ENCODE data around the gene SYT9.
A peak's percentile ranks its signal among the peaks of the same experiment; 100 is the strongest.

The SYT9 gene

GRCh38 chr11:7501894-7502293 lies 250.2 kb downstream of the SYT9 start:
- H3K4ac ChIP-seq (ENCODE audit: low read depth, low read length) = no peak overlapping the region
- no peak overlapping the region for H4K12ac ChIP-seq (ENCODE audit: low read depth, low read length)
- H3K9me3 ChIP-seq (ENCODE audit: insufficient read depth, low read depth, low read length) = no peaks in the 10 kb centered on the region
- no peak overlapping the region for H2BK120ac ChIP-seq (ENCODE audit: insufficient read depth, low read length, poor library complexity)
- peaks cover 6 to 12% of the 10 kb centered on the region in 2 experiments for H3K4me1 ChIP-seq (ENCODE audit: control insufficient read depth in 1 of 2, insufficient read depth in 2 of 2, low read length in 2 of 2)
- H2AFZ ChIP-seq (ENCODE audit: insufficient read depth, low read length, poor library complexity) = no peak overlapping the region
- no peak overlapping the region for H2BK5ac ChIP-seq (ENCODE audit: low read depth, low read length, poor library complexity)
- no peak overlapping the region for H4K91ac ChIP-seq (ENCODE audit: low read depth, low read length)
- H2AK5ac ChIP-seq (ENCODE audit: low read length) = no peak overlapping the region
- no peaks in the 10 kb centered on the region for H3K27me3 ChIP-seq (ENCODE audit: insufficient read depth, low read length)
- no peaks in the 10 kb centered on the region for H3K79me2 ChIP-seq (ENCODE audit: control insufficient read depth, insufficient read depth, low read length, poor library complexity)
- H2BK12ac ChIP-seq (ENCODE audit: low read length) = no peak overlapping the region
- no peak for DNase-seq
- peaks cover 4% of the 10 kb centered on the region for H3K79me1 ChIP-seq (ENCODE audit: low read length)
- no peak overlapping the region for H4K8ac ChIP-seq (ENCODE audit: low read depth, low read length)
- no peak overlapping the region for H3K27ac ChIP-seq (ENCODE audit: low read depth, low read length)
- H3K14ac ChIP-seq (ENCODE audit: low read length) = no peak overlapping the region
- no peak overlapping the region for H3K23ac ChIP-seq (ENCODE audit: low read length)
- H3K36me3 ChIP-seq (ENCODE audit: control insufficient read depth in 1 of 2, insufficient read depth in 2 of 2, low read length in 2 of 2) = no peaks in the 10 kb centered on the region
- H3K4me3 ChIP-seq (ENCODE audit: low read depth, low read length) = no peak overlapping the region
- H3K18ac ChIP-seq (ENCODE audit: low read length) = no peak overlapping the region
- no peak overlapping the region for H3K9ac ChIP-seq (ENCODE audit: low read length)
- no peak overlapping the region for H3K4me2 ChIP-seq (ENCODE audit: low read length)
- whole genome bisulfite sequencing (ENCODE audit: extremely low coverage, insufficient coverage, insufficient read length) = no CpG with 5 or more reads among the region's 4 CpGs

GRCh38 chr11:7506243-7506642 lies 254.5 kb downstream of the SYT9 start:
- no peak overlapping the region for H4K12ac ChIP-seq (ENCODE audit: low read depth, low read length)
- no peak for DNase-seq
- no peaks in the 10 kb centered on the region for H3K36me3 ChIP-seq (ENCODE audit: control insufficient read depth in 1 of 2, insufficient read depth in 2 of 2, low read length in 2 of 2)
- H3K4ac ChIP-seq (ENCODE audit: low read depth, low read length) = no peak overlapping the region
- H3K18ac ChIP-seq (ENCODE audit: low read length) = no peak overlapping the region
- H2BK5ac ChIP-seq (ENCODE audit: low read depth, low read length, poor library complexity) = no peak overlapping the region
- H2BK120ac ChIP-seq (ENCODE audit: insufficient read depth, low read length, poor library complexity) = no peak overlapping the region
- no peak overlapping the region for H3K14ac ChIP-seq (ENCODE audit: low read length)
- H3K4me2 ChIP-seq (ENCODE audit: low read length) = no peak overlapping the region
- H3K9ac ChIP-seq (ENCODE audit: low read length) = peak overlapping the region; percentile 54
- H3K79me2 ChIP-seq (ENCODE audit: control insufficient read depth, insufficient read depth, low read length, poor library complexity) = no peaks in the 10 kb centered on the region
- H3K4me1 ChIP-seq (ENCODE audit: control insufficient read depth in 1 of 2, insufficient read depth in 2 of 2, low read length in 2 of 2) = peaks cover 7 to 9% of the 10 kb centered on the region in 2 experiments
- H2AFZ ChIP-seq (ENCODE audit: insufficient read depth, low read length, poor library complexity) = no peak overlapping the region
- H4K8ac ChIP-seq (ENCODE audit: low read depth, low read length) = no peak overlapping the region
- no peak overlapping the region for H3K23ac ChIP-seq (ENCODE audit: low read length)
- H3K4me3 ChIP-seq (ENCODE audit: low read depth, low read length) = no peak overlapping the region
- no peak overlapping the region for H3K27ac ChIP-seq (ENCODE audit: low read depth, low read length)
- no CpG with 5 or more reads among the region's 3 CpGs for WGBS (ENCODE audit: extremely low coverage, insufficient coverage, insufficient read length)
- H3K9me3 ChIP-seq (ENCODE audit: insufficient read depth, low read depth, low read length) = no peaks in the 10 kb centered on the region
- H4K91ac ChIP-seq (ENCODE audit: low read depth, low read length) = no peak overlapping the region
- H2BK12ac ChIP-seq (ENCODE audit: low read length) = no peak overlapping the region
- H3K79me1 ChIP-seq (ENCODE audit: low read length) = no peaks in the 10 kb centered on the region
- H2AK5ac ChIP-seq (ENCODE audit: low read length) = no peak overlapping the region
- no peaks in the 10 kb centered on the region for H3K27me3 ChIP-seq (ENCODE audit: insufficient read depth, low read length)

- H3K14ac ChIP-seq (ENCODE audit: low read length) = no peak overlapping the region
- H3K4ac ChIP-seq (ENCODE audit: low read depth, low read length) = no peak overlapping the region
- H3K4me2 ChIP-seq (ENCODE audit: low read length) = no peak overlapping the region
- H3K23ac ChIP-seq (ENCODE audit: low read length) = no peak overlapping the region
- H3K27ac ChIP-seq (ENCODE audit: low read depth, low read length) = no peak overlapping the region
- no peak overlapping the region for H3K4me3 ChIP-seq (ENCODE audit: low read depth, low read length)
- no CpG with 5 or more reads among the region's 3 CpGs for WGBS (ENCODE audit: extremely low coverage, insufficient coverage, insufficient read length)
- peaks cover 2% of the 10 kb centered on the region for H3K79me2 ChIP-seq (ENCODE audit: control insufficient read depth, insufficient read depth, low read length, poor library complexity)
- no peak overlapping the region for H4K12ac ChIP-seq (ENCODE audit: low read depth, low read length)
- H3K9ac ChIP-seq (ENCODE audit: low read length) = no peak overlapping the region
- H4K91ac ChIP-seq (ENCODE audit: low read depth, low read length) = no peak overlapping the region
- no peak overlapping the region for H2BK12ac ChIP-seq (ENCODE audit: low read length)
- peaks cover 10 to 12% of the 10 kb centered on the region in 2 experiments for H3K4me1 ChIP-seq (ENCODE audit: control insufficient read depth in 1 of 2, insufficient read depth in 2 of 2, low read length in 2 of 2)
- H3K27me3 ChIP-seq (ENCODE audit: insufficient read depth, low read length) = no peaks in the 10 kb centered on the region
- no peaks in the 10 kb centered on the region for H3K36me3 ChIP-seq (ENCODE audit: control insufficient read depth in 1 of 2, insufficient read depth in 2 of 2, low read length in 2 of 2)
- no peaks in the 10 kb centered on the region for H3K9me3 ChIP-seq (ENCODE audit: insufficient read depth, low read depth, low read length)
- no peak for DNase-seq
- no peak overlapping the region for H2AFZ ChIP-seq (ENCODE audit: insufficient read depth, low read length, poor library complexity)
- no peak overlapping the region for H4K8ac ChIP-seq (ENCODE audit: low read depth, low read length)
- no peak overlapping the region for H2AK5ac ChIP-seq (ENCODE audit: low read length)
- H3K79me1 ChIP-seq (ENCODE audit: low read length) = no peaks in the 10 kb centered on the region
- no peak overlapping the region for H3K18ac ChIP-seq (ENCODE audit: low read length)
- no peak overlapping the region for H2BK120ac ChIP-seq (ENCODE audit: insufficient read depth, low read length, poor library complexity)
- H2BK5ac ChIP-seq (ENCODE audit: low read depth, low read length, poor library complexity) = no peak overlapping the region
These were observed 256.4 kb downstream of the SYT9 start for GRCh38 chr11:7508087-7508486.

GRCh38 chr11:7509966-7510365 lies 258.3 kb downstream of the SYT9 start:
- Histone ChIP-seq H3K27me3 (ENCODE audit: insufficient read depth, low read length) (no peaks in the 10 kb centered on the region), H2AFZ (ENCODE audit: insufficient read depth, low read length, poor library complexity) (no peak overlapping the region), H3K18ac (ENCODE audit: low read length) (no peak overlapping the region), H4K91ac (ENCODE audit: low read depth, low read length) (no peak overlapping the region), H3K4me2 (ENCODE audit: low read length) (no peak overlapping the region), H2BK12ac (ENCODE audit: low read length) (no peak overlapping the region), H3K27ac (ENCODE audit: low read depth, low read length) (peak overlapping the region; percentile 8), H2AK5ac (ENCODE audit: low read length) (no peak overlapping the region), H3K14ac (ENCODE audit: low read length) (no peak overlapping the region), H3K79me2 (ENCODE audit: control insufficient read depth, insufficient read depth, low read length, poor library complexity) (peaks cover 7% of the 10 kb centered on the region), H3K36me3 (ENCODE audit: control insufficient read depth in 1 of 2, insufficient read depth in 2 of 2, low read length in 2 of 2) (no peaks in the 10 kb centered on the region), H3K4ac (ENCODE audit: low read depth, low read length) (no peak overlapping the region), H4K8ac (ENCODE audit: low read depth, low read length) (no peak overlapping the region), H2BK120ac (ENCODE audit: insufficient read depth, low read length, poor library complexity) (no peak overlapping the region), H3K79me1 (ENCODE audit: low read length) (peaks cover 2% of the 10 kb centered on the region), H2BK5ac (ENCODE audit: low read depth, low read length, poor library complexity) (no peak overlapping the region), H3K9me3 (ENCODE audit: insufficient read depth, low read depth, low read length) (no peaks in the 10 kb centered on the region), H3K9ac (ENCODE audit: low read length) (no peak overlapping the region), H3K4me1 (ENCODE audit: control insufficient read depth in 1 of 2, insufficient read depth in 2 of 2, low read length in 2 of 2) (peaks cover 10 to 16% of the 10 kb centered on the region in 2 experiments), H3K23ac (ENCODE audit: low read length) (no peak overlapping the region), H4K12ac (ENCODE audit: low read depth, low read length) (no peak overlapping the region), H3K4me3 (ENCODE audit: low read depth, low read length) (no peak overlapping the region)
- no CpG with 5 or more reads among the region's 2 CpGs for WGBS (ENCODE audit: extremely low coverage, insufficient coverage, insufficient read length)
- peak in 1 of 2 donors; percentile 64 for DNase-seq
